CD4-positive, alpha-beta T cell treated with Interleukin-6 for 4 hours (primary cell): ENCODE data around the gene CTIF.

ENCODE experiments used
- DNase-seq: peaks from one replicate; pipeline ENCODE4 v3.0.0-alpha.2; 2020; ENCODE audit warnings: mixed read lengths

CTIF gene

GRCh38 chr18:48575658-48576456 lies 37.0 kb downstream of the CTIF start:
- DNase-seq, result no peak

DNA sequence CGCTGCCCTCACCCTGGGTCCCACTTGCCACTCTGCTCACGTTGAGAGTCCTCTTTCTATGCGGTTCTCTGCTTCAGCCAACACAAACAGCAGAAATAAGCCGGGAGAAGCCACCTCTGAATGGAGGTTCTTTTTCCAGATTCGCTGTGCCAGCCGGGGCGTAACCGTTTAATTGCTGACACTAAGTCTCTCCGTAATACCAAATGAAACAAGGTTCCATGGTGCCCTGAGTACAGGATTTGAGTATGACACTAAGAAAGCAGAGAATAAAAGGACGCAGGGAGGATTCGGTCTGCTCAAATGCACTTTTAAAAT lies 37.6 kb downstream of the CTIF start:
- DNase-seq, result no peak

- no peak for DNase-seq
Measured at GRCh38 chr18:48577478-48578190, 38.8 kb downstream of the CTIF start.

DNA sequence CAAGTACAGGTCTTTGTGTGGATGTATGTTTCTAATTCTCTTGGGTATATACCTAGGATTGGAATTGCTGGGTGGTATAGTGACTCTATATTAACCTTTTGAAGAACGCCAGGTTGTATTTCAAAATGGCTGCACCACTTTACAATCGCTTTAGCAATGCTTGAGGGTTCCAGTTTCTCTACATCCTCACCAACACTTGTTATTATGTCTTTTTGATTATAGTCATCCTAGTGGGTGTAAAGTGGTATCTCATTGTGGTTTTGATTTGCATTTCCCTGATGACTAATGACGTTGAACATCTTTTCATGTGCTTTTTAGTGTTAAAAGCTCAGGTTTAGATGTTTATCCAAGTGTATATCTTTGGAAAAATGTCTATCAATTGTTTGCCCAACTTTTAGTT lies 39.5 kb downstream of the CTIF start:
- DNase-seq, result no peak

DNA sequence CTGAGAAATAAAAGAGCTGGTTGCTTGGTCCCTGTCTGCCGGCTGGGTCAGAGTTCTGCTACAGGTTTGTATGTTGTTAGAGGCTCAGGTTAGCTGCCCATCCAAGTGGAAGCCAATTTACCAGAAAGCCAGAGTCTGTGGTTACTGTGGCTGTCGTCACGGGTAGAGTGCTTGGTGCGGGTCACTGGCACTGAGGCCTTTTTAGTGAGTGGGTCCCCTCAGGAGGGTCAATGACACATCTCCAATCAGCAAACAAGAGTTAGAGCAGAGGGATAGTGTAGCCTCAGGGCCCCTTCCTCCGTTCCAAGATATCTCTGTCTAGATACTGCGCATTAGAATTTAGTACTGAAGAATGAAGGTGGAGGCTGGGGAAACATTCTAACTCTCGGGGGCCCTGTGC lies 41.2 kb downstream of the CTIF start:
- no peak for DNase-seq

DNA sequence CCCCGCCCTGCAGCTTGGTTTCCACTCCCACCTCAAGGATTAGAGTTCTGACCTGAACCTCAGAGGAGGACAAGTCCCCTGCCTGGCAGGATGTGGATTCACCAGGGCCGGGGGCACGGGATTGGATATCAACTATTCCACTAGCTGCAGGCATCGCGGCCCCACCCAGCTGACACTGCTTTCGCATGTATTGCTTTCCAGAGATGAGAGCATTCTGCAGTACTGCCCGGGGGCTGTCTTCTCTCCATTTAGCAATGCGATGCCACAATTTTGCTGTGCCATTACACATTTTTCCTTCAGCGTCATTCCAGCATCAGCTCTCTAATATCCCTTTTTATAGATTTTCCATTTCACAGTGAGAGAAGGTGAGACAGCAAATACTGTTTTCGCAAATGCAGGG lies 42.0 kb downstream of the CTIF start:
- no peak for DNase-seq

DNA sequence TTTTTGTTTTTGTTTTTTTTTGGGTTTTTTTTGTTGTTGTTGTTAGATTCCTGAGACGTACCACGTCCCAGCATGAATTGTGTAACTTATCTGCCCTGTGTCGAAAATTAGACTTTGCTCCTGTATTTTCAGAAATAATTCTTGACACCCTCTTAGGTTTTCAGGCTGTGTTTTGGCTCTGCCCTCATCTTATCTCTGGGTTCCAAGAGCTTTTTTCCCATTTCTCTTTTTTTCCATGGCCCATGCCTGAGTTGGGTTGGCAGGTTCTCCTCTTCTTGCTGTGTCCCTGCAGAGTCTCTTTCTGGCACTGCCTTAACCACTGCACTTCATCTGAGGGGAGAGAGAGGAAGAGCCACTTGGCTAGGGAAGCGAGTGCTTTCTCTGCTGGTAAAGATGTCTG lies 42.4 kb downstream of the CTIF start:
- DNase-seq, result no peak

DNA sequence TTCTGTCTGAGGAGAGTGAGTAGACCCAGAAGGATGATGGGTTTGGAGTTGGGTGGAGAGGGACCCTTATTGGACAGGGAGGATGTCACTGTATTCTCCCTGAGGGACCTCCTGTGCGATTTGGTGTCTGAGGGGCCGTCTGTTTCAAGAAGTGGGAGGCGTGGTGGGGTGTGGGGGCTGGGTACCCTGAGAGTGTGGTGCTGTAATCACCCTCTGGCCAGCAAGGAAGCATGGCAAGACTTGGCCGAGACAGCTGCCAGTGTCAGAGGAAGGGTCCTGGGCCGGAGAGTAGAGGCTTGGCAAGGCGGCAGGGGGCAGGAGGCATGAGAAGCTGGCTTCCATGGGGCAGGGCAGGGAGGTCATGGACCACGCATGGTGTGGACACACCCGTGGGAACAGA lies 43.1 kb downstream of the CTIF start:
- DNase-seq, result no peak

DNA sequence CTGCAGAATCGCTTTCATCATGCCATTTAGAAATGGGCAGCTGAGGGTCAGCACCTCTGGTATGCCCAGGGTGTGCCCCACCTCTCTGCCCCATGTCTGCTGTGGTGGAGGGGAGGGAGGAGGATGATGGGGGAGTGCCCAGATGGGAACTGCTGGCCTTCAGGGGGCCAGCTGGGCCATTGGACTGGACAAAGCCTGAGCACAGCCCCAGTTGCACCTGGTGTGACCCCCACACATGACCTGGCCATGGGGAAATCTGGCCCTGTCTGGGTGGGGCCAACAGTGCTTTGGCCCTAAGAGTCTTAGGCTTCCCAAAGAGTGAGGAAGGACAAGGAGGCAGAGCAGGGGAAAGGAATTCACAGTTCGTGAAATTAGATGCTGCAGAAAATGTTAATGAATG lies 44.1 kb downstream of the CTIF start:
- no peak for DNase-seq

- no peak for DNase-seq
Measured at GRCh38 chr18:48583573-48583972, 44.7 kb downstream of the CTIF start.

- no peak for DNase-seq
Measured at GRCh38 chr18:48589797-48590519, 51.1 kb downstream of the CTIF start.

GRCh38 chr18:48590678-48591077 lies 51.8 kb downstream of the CTIF start:
- no peak for DNase-seq

DNA sequence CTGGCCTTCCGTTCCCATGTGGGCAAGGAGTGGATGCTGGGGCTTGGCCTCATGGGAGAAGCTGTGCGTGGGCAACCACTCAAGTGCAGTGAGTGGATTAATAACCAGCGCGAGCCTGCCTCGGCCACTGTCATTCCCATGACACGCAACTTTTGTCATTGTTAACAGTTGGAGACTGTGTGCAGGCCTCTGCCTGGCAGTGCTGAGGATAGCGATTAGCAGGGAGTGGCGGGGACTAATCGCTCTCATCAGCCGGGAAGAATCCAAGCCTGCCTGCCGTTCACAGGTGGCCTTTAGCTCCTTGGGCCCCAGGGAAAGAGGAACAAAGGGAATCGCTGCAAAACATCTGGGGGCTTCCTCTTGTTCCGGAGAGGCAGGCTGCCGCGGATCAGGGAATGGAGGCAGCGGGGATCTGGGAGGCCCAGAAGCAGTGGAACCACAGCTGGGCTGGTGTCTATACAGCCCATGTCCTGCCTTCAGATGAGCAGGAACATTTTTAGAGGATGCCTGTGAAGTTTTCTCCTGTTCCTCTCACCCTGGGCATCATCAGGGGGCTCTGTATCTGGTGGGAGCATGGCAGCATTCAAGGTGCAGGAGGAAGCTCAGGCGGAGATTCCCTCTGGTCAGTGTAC lies 53.8 kb downstream of the CTIF start:
- no peak for DNase-seq

GRCh38 chr18:48594471-48595094 lies 55.8 kb downstream of the CTIF start:
- DNase-seq, result no peak

DNA sequence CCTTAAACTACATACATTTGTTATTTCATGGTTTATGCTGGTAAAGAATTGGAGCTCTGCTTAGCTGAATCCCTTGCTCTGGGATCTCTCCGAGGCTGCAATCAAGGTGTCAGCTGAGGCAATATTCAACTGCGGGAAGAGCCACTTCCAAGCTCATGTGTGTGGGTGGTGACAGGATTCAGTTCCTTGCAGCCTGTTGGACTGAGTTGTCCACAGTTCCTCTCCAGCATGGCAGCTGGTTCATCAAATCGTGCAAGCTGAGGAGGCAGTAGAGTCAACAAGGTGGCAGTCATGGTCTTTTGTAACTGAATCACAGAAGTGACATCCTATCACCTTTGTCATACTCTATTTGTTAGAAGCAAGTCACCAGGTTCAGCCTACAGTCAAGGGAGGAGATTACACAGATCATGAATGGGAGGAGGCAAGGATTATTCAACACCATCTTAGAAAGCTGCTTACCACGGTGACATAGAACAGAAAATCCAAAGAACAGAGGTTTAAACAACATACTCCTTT lies 56.9 kb downstream of the CTIF start:
- DNase-seq, result no peak

DNA sequence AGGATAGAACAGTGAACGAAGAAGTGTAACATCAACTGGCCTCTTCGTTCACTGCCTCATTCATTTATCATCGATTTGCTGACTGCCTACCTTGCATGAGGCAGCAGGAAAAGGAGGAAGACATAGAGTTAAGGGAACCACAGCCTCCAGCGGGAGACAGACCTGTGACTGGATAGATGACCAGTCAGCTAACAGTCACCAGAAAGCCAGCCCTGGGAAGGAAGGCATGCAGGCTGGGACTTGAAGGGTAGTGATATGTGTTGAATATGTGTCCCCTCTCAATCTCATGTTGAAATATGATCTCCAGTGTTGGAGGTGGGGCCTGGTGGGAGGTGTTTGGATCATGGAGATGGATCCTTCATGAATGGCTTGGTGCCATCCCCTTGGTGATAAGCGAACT lies 58.3 kb downstream of the CTIF start:
- no peak for DNase-seq

DNA sequence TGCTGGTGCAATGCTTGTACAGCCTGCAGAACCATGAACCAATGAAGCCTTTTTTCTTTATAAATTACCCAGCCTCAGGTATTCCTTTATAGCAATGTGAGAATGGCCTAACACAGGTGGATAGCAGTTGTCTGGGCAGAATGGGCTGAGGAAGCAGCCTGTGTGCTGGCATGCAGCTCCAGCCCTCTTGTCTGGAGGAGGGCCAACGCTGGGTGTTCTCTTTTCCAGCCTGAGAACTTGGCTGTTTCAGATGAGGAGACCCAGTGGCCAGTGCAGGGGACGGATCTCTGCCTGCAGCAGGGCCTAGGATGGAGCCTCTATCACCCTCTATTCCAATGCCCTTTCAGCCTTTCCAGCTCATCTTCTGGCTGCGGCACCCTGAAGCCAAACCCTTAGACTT lies 58.8 kb downstream of the CTIF start:
- DNase-seq, result no peak

GRCh38 chr18:48599391-48599790 lies 60.6 kb downstream of the CTIF start:
- DNase-seq, result no peak

DNA sequence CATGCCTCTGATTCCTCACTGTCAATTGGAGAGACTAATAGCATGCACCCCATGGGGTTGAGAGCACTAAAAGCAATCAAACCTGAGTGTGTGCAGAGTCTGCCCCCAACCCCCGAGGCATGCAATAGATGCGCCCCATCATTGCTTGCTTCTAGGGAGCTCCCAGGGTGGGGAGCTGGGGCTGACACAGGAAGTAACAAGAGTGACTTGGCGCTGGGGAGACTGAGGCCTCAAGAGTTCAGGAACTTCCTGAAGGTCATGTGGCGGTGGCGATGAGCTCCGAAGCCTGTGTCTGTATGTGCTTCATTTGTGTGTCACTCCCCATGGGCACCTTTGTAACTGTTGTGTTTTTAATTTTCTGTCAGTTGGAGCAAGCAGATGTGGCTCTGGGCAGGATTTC lies 61.2 kb downstream of the CTIF start:
- DNase-seq, result no peak

- no peak for DNase-seq
Measured at GRCh38 chr18:48600456-48601090, 61.7 kb downstream of the CTIF start.

GRCh38 chr18:48601343-48601742 lies 62.5 kb downstream of the CTIF start:
- DNase-seq, result no peak

- no peak for DNase-seq
Measured at GRCh38 chr18:48602759-48603390, 64.0 kb downstream of the CTIF start.
